ENCODE data around the gene PPEF2. TPM values are rescaled to one million over a fixed set of nuclear protein-coding genes. Genes with fewer than 3 reads are reported as not detected.
A peak's percentile ranks its signal among the peaks of the same experiment; 100 is the strongest.
"Not testable (repeated sequence)": the region's sequence is repeated elsewhere in the genome, so short reads cannot be mapped to it uniquely, and the experiment has no call there.

Gene PPEF2, protein sequence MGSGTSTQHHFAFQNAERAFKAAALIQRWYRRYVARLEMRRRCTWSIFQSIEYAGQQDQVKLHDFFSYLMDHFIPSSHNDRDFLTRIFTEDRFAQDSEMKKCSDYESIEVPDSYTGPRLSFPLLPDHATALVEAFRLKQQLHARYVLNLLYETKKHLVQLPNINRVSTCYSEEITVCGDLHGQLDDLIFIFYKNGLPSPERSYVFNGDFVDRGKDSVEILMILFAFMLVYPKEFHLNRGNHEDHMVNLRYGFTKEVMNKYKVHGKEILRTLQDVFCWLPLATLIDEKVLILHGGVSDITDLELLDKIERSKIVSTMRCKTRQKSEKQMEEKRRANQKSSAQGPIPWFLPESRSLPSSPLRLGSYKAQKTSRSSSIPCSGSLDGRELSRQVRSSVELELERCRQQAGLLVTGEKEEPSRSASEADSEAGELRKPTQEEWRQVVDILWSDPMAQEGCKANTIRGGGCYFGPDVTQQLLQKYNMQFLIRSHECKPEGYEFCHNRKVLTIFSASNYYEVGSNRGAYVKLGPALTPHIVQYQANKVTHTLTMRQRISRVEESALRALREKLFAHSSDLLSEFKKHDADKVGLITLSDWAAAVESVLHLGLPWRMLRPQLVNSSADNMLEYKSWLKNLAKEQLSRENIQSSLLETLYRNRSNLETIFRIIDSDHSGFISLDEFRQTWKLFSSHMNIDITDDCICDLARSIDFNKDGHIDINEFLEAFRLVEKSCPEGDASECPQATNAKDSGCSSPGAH
- not detected for polyA plus RNA-seq (2012; ENCODE audit: missing spikeins)

- DNase-seq (ENCODE audit: insufficient read length) (no peak), FAIRE-seq (peak; percentile 5)
- no peak for TF ChIP-seq TAF1 (IDR thresholded peaks at IDR 0.05; ENCODE audit: borderline replicate concordance, low read depth, low read length)
- no peak for TF ChIP-seq POLR2A (IDR thresholded peaks at IDR 0.05; ENCODE audit: low read depth, low read length)
Measured at GRCh38 chr4:75902352-75902751, at the start of gene PPEF2. PPEF2 (minus strand) TSS chr4:75902452; CDS start chr4:75896325, 6,127 bp downstream.

- FAIRE-seq, result no peak
- TF ChIP-seq POLR2A (IDR thresholded peaks at IDR 0.05; ENCODE audit: low read depth, low read length) (no peak), TAF1 (IDR thresholded peaks at IDR 0.05; ENCODE audit: borderline replicate concordance, low read depth, low read length) (no peak), POLR2AphosphoS5 (IDR thresholded peaks at IDR 0.05; ENCODE audit: low read depth, low read length) (no peak)
- DNase-seq (ENCODE audit: insufficient read length), result no peak
Measured at GRCh38 chr4:75950213-75950815, 48.1 kb upstream of the PPEF2 start.

GRCh38 chr4:75948822-75949444, 46.7 kb upstream of the PPEF2 start:
- FAIRE-seq (peak; percentile 64), DNase-seq (ENCODE audit: insufficient read length) (no peak)
- TF ChIP-seq POLR2A (IDR thresholded peaks at IDR 0.05; ENCODE audit: low read depth, low read length), result no peak
- TF ChIP-seq POLR2AphosphoS5 (IDR thresholded peaks at IDR 0.05; ENCODE audit: low read depth, low read length), result no peak
- TF ChIP-seq TAF1 (IDR thresholded peaks at IDR 0.05; ENCODE audit: borderline replicate concordance, low read depth, low read length), result no peak

- peak; percentile 84 for FAIRE-seq
Measured at GRCh38 chr4:75940692-75941253, 38.5 kb upstream of the PPEF2 start, which contains the start of gene NAAA. NAAA (minus strand) TSS chr4:75941013; CDS start chr4:75940949, 64 bp downstream.

GRCh38 chr4:75939890-75940691, 37.8 kb upstream of the PPEF2 start:
- FAIRE-seq, result peak; percentile 64
- DNase-seq (ENCODE audit: insufficient read length), result peak; percentile 74
- TF ChIP-seq POLR2AphosphoS5 (IDR thresholded peaks at IDR 0.05; ENCODE audit: low read depth, low read length) (no peak), POLR2A (IDR thresholded peaks at IDR 0.05; ENCODE audit: low read depth, low read length) (peak; percentile 67; the same call in 1 of the 2 replicates)

More at GRCh38 chr4:75940692-75941253, 38.5 kb upstream of the PPEF2 start, which contains the start of gene NAAA:
- TF ChIP-seq POLR2A (IDR thresholded peaks at IDR 0.05; ENCODE audit: low read depth, low read length) (peak; percentile 51; the same call in 1 of the 2 replicates), POLR2AphosphoS5 (IDR thresholded peaks at IDR 0.05; ENCODE audit: low read depth, low read length) (no peak)
- peak; percentile 65 for DNase-seq (ENCODE audit: insufficient read length)

DNA sequence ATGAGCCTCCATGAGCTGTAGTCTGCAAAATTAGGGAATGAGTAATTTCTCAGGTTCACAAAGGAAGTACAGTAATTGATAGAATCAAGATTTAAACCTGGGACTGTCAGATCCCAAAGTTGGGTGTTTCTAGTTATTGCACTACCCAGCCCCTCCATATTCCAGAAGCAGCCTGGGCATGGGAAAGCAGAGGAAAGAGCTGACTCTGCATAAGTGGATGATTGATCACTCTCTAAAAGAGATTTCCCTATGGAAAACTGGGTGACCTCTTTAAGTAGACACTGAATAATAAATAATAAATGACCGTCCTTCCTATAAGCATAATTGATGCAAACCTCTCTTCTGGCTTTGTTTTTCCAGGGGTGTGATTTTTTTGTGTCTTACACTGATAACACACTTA, 33.4 kb upstream of the PPEF2 start:
- no peak for DNase-seq (ENCODE audit: insufficient read length)
- FAIRE-seq, result no peak

DNA sequence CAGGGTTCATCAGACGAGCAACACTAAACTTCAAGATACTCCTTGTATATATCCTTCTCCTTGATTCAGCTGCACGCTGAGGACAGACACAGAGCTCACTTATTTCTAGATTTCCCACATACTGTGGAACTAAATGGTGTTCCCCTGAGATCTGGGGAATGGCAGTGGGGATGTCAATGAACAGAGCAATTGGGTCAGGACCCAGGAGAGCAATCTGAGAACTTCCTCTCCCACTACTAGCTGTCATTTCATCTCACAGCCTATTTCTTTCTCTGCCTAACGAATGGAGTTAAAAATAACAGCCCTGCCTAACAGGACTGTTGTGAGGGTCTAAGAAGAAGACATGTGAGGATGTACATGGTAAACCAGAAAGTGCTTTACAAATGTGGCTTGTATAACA, 27.9 kb upstream of the PPEF2 start:
- DNase-seq (ENCODE audit: insufficient read length) (no peak), FAIRE-seq (no peak)
- no peak for TF ChIP-seq POLR2AphosphoS5 (IDR thresholded peaks at IDR 0.05; ENCODE audit: low read depth, low read length)
- TF ChIP-seq POLR2A (IDR thresholded peaks at IDR 0.05; ENCODE audit: low read depth, low read length), result no peak
- no peak for TF ChIP-seq TAF1 (IDR thresholded peaks at IDR 0.05; ENCODE audit: borderline replicate concordance, low read depth, low read length)

More for the DNA sequence above, 33.4 kb upstream of the PPEF2 start:
- TF ChIP-seq TAF1 (IDR thresholded peaks at IDR 0.05; ENCODE audit: borderline replicate concordance, low read depth, low read length) (no peak), POLR2A (IDR thresholded peaks at IDR 0.05; ENCODE audit: low read depth, low read length) (no peak), POLR2AphosphoS5 (IDR thresholded peaks at IDR 0.05; ENCODE audit: low read depth, low read length) (no peak)

- not testable (repeated sequence) for FAIRE-seq
Measured at GRCh38 chr4:75924916-75925315, 22.7 kb upstream of the PPEF2 start.

GRCh38 chr4:75924309-75924827, 22.1 kb upstream of the PPEF2 start:
- DNase-seq (ENCODE audit: insufficient read length) (no peak), FAIRE-seq (no peak)
- TF ChIP-seq POLR2A (IDR thresholded peaks at IDR 0.05; ENCODE audit: low read depth, low read length) (no peak), TAF1 (IDR thresholded peaks at IDR 0.05; ENCODE audit: borderline replicate concordance, low read depth, low read length) (no peak), POLR2AphosphoS5 (IDR thresholded peaks at IDR 0.05; ENCODE audit: low read depth, low read length) (no peak)

More at GRCh38 chr4:75924916-75925315, 22.7 kb upstream of the PPEF2 start:
- DNase-seq (ENCODE audit: insufficient read length), result not testable (repeated sequence)

GRCh38 chr4:75922588-75922987, 20.3 kb upstream of the PPEF2 start:
- TF ChIP-seq POLR2A (IDR thresholded peaks at IDR 0.05; ENCODE audit: low read depth, low read length) (no peak), POLR2AphosphoS5 (IDR thresholded peaks at IDR 0.05; ENCODE audit: low read depth, low read length) (no peak), TAF1 (IDR thresholded peaks at IDR 0.05; ENCODE audit: borderline replicate concordance, low read depth, low read length) (no peak)
- FAIRE-seq (no peak), DNase-seq (ENCODE audit: insufficient read length) (no peak)
